Hair follicle dermal papilla cell (primary cell): ENCODE measurements around the gene CCDC85A. TPM values are rescaled to one million over a fixed set of nuclear protein-coding genes. Genes with fewer than 3 reads are reported as not detected.

Source experiments
- small RNA-seq: library from RNA; depleted of rRNA; stranded (forward); fragments of <200 nt; gene quantifications from one replicate; pipeline ENCODE3, GENCODE V24; 2012
- total RNA-seq: library from RNA; depleted of rRNA; stranded (reverse); fragments of >200 nt; gene quantifications from 2 replicates; pipeline ENCODE4 v1.2.3, GENCODE V29; 2012

Gene CCDC85A
- 2.9 and 3.4 TPM in 2 replicates for total RNA-seq

GRCh38 chr2:56183643-56184499, at the start of gene CCDC85A:
Gene CCDC85A, plus strand, starts transcription at chr2:56183990. Its CDS starts 635 bp downstream, at chr2:56184625.

Small RNA genes lying within 50 kb of the gene (small RNA-seq; reads per million reads assigned to genes)
- gene RNA5SP93 = not detected
